Measurements from ENCODE around the gene TWNK. TPM values are rescaled to one million over a fixed set of nuclear protein-coding genes. Genes with fewer than 3 reads are reported as not detected.

The TWNK gene
- total and polyA plus RNA-seq, 9 of the 15 experiments (the other 6 are each of a cell fraction or from before 2014, with no cell fraction given), result 11.6 to 34.7 (median 17.4) TPM

DNA sequence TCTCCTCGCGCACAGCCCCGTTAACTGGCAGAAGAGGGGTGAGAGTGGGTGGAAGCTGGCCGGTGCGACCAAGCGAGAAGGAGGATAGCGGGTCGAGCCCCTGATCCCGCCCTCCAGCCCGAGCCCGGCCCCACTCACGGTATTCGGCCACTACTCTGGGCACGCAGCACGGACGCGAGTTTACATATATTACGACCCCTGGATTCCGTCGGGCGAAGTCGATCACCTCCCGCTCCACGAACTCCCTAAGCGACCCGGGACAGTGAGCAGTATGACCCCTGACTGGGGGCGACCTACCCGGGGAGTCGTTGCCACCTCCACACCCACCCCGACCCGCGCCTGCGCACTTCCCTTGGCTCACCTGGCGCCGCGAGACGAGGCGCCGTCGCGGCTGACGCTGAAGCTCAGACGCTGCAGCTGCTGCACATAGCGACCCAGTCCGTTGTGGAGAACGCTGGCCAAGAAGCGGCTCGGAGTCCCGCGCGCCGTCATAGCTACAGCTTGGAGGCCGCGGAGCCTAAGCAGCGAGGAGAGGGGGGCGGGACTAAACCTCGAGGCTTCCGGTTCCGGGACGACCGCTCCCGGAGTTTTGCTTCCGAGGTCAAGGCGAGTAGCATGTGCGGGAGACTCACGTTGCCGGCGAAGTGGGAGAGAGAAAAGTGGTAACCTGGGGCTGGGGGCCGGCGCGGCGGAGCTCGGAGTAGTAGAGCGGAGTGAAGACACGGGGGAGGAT lies at the start of gene TWNK, which contains the start of gene MRPL43 (continued):
- no peak for TF ChIP-seq ZNF512 (tag; IDR thresholded peaks at IDR 0.05)
- no peak for TF ChIP-seq E2F4 (CRISPR knock-in tag; IDR thresholded peaks at IDR 0.05; ENCODE audit: low read depth)
- TF ChIP-seq BDP1 (IDR thresholded peaks at IDR 0.05; ENCODE audit: insufficient read depth, insufficient read length), result no peak
- no peak for TF ChIP-seq RBM25 (IDR thresholded peaks at IDR 0.05; ENCODE audit: low read depth, low read length, severe bottlenecking)
- TF ChIP-seq, protein P1, sequence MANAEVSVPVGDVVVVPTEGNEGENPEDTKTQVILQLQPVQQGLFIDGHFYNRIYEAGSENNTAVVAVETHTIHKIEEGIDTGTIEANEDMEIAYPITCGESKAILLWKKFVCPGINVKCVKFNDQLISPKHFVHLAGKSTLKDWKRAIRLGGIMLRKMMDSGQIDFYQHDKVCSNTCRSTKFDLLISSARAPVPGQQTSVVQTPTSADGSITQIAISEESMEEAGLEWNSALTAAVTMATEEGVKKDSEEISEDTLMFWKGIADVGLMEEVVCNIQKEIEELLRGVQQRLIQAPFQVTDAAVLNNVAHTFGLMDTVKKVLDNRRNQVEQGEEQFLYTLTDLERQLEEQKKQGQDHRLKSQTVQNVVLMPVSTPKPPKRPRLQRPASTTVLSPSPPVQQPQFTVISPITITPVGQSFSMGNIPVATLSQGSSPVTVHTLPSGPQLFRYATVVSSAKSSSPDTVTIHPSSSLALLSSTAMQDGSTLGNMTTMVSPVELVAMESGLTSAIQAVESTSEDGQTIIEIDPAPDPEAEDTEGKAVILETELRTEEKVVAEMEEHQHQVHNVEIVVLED (CRISPR knock-in tag; IDR thresholded peaks at IDR 0.05), result no peak
- TF ChIP-seq TAF7 (tag; IDR thresholded peaks at IDR 0.05), result 0 out of 2 replicates have a peak, but pooled peaks have one; percentile 34
- TF ChIP-seq NUFIP1 (IDR thresholded peaks at IDR 0.05; ENCODE audit: partially characterized antibody), result no peak
- TF ChIP-seq ADNP (tag; IDR thresholded peaks at IDR 0.05), result no peak
- no peak for TF ChIP-seq PTTG1 (tag; IDR thresholded peaks at IDR 0.05; ENCODE audit: low read depth)
- no peak for TF ChIP-seq ZNF41 (CRISPR knock-in tag; conservative IDR thresholded peaks at IDR 0.05)
- no peak for TF ChIP-seq KLF16 (IDR thresholded peaks at IDR 0.05)
- TF ChIP-seq ZNF316 (IDR thresholded peaks at IDR 0.05), result no peak
- no peak for TF ChIP-seq CHD4 (IDR thresholded peaks at IDR 0.05; ENCODE audit: insufficient read depth, insufficient replicate concordance, low read depth, low read length, poor library complexity, severe bottlenecking)
- TF ChIP-seq XRCC4 (IDR thresholded peaks at IDR 0.05; ENCODE audit: extremely low read depth, insufficient read depth, insufficient read length), result no peak
- TF ChIP-seq HOMEZ (CRISPR knock-in tag; IDR thresholded peaks at IDR 0.05), result no peak
- TF ChIP-seq, protein P2, sequence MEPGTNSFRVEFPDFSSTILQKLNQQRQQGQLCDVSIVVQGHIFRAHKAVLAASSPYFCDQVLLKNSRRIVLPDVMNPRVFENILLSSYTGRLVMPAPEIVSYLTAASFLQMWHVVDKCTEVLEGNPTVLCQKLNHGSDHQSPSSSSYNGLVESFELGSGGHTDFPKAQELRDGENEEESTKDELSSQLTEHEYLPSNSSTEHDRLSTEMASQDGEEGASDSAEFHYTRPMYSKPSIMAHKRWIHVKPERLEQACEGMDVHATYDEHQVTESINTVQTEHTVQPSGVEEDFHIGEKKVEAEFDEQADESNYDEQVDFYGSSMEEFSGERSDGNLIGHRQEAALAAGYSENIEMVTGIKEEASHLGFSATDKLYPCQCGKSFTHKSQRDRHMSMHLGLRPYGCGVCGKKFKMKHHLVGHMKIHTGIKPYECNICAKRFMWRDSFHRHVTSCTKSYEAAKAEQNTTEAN (CRISPR knock-in tag; IDR thresholded peaks at IDR 0.05), result no peak
- TF ChIP-seq ZNF57 (CRISPR knock-in tag; IDR thresholded peaks at IDR 0.05), result no peak
- no peak for TF ChIP-seq ZFP1 (CRISPR knock-in tag; IDR thresholded peaks at IDR 0.05)
- TF ChIP-seq ZNF408 (CRISPR knock-in tag; IDR thresholded peaks at IDR 0.05; ENCODE audit: low read depth), result no peak
- no peak for TF ChIP-seq SMAD3 (CRISPR knock-in tag; conservative IDR thresholded peaks at IDR 0.05)
- TF ChIP-seq, protein P3, sequence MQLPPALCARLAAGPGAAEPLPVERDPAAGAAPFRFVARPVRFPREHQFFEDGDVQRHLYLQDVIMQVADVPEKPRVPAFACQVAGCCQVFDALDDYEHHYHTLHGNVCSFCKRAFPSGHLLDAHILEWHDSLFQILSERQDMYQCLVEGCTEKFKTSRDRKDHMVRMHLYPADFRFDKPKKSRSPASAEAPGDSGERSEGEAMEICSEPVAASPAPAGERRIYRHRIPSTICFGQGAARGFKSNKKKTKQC (CRISPR knock-in tag; IDR thresholded peaks at IDR 0.05), result no peak

All from K562 (cell line).